GM12878 (cell line): ENCODE results near the gene COL6A1.

Experiments
- BHLHE40 ChIP-seq, 2 experiments: fragments of 450-650 bp in 1 of 2; IDR thresholded peaks; 2 replicates each; pipeline ENCODE4 v1.6.1; 2011 to 2017; ENCODE audit warnings: low read depth in 2 of 2, borderline replicate concordance in 1 of 2, improper control_type of control experiment in 1 of 2, low read length in 1 of 2, mild to moderate bottlenecking in 1 of 2
- CTCF ChIP-seq, 3 experiments: IDR thresholded peaks in 2 of 3; conservative IDR thresholded peaks in 1 of 3; 2 replicates each; pipeline ENCODE4 v1.5.1; 2011; ENCODE audit warnings: low read depth in 3 of 3, low read length in 3 of 3, mild to moderate bottlenecking in 3 of 3, control low read depth in 2 of 3, moderate library complexity in 2 of 3, inconsistent platforms in 1 of 3, mixed read lengths in 1 of 3; ENCODE audit not compliant: control insufficient read depth in 2 of 3, insufficient read depth in 1 of 3; ENCODE audit errors: extremely low read depth in 1 of 3
- EP300 ChIP-seq, 2 experiments: fragments of 150-350 bp in 1 of 2; IDR thresholded peaks; 2 replicates each; pipeline ENCODE4 v1.6.1; 2011 to 2012; ENCODE audit warnings: low read depth in 2 of 2, low read length in 2 of 2, borderline replicate concordance in 1 of 2, improper control_type of control experiment in 1 of 2, inconsistent platforms in 1 of 2; ENCODE audit not compliant: control insufficient read depth in 1 of 2
- GATAD2B ChIP-seq: fragments of 450-650 bp; conservative IDR thresholded peaks from 2 replicates; pipeline ENCODE4 v1.6.1; 2017; ENCODE audit warnings: low read depth, mild to moderate bottlenecking, moderate library complexity
- HDAC6 ChIP-seq: fragments of 200-600 bp; sonication (generic); IDR thresholded peaks from one replicate; pipeline ENCODE4 v1.8.0; 2017; ENCODE audit warnings: antibody characterized with exemption; ENCODE audit not compliant: unreplicated experiment
- NR2C2 ChIP-seq: IDR thresholded peaks from 2 replicates; pipeline ENCODE4 v1.6.1; 2011; ENCODE audit warnings: borderline replicate concordance, low read depth; ENCODE audit not compliant: control insufficient read depth, insufficient read length
- PBX3 ChIP-seq: IDR thresholded peaks from 2 replicates; pipeline ENCODE4 v1.6.1; 2011; ENCODE audit warnings: mild to moderate bottlenecking, low read depth, low read length, moderate library complexity; ENCODE audit not compliant: insufficient replicate concordance
- PKNOX1 ChIP-seq: fragments of 450-650 bp; IDR thresholded peaks from 2 replicates; pipeline ENCODE4 v1.6.1; 2016; ENCODE audit warnings: mild to moderate bottlenecking
- POLR2A ChIP-seq: IDR thresholded peaks from 2 replicates; pipeline ENCODE4 v1.6.1; 2011; ENCODE audit warnings: low read depth, mild to moderate bottlenecking, low read length
- RAD51 ChIP-seq: fragments of 450-650 bp; IDR thresholded peaks from 2 replicates; pipeline ENCODE4 v1.6.1; 2016; ENCODE audit warnings: moderate library complexity, mild to moderate bottlenecking, inconsistent platforms
- REST ChIP-seq: IDR thresholded peaks from 2 replicates; pipeline ENCODE4 v1.6.1; 2012; ENCODE audit warnings: mild to moderate bottlenecking, low read depth, low read length
- SP1 ChIP-seq: IDR thresholded peaks from one replicate; pipeline ENCODE4 v1.6.1; 2011; ENCODE audit warnings: low read depth, low read length

GRCh38 chr21:45966791-45967394 lies 14.7 kb upstream of the COL6A1 start:
- TF ChIP-seq RAD51, result no peak
- no peak for TF ChIP-seq GATAD2B
- TF ChIP-seq HDAC6, result no peak
- no peak for TF ChIP-seq POLR2A
- TF ChIP-seq BHLHE40 (IDR thresholded peaks at IDR 0.05; ENCODE audit: borderline replicate concordance in 1 of 2, low read depth in 2 of 2, low read length in 1 of 2), result no peak
- no peak for TF ChIP-seq CTCF (IDR thresholded peaks at IDR 0.05 in 2 of 3, conservative IDR thresholded peaks at IDR 0.05 in 1 of 3; ENCODE audit: control insufficient read depth in 2 of 3, extremely low read depth in 1 of 3, insufficient read depth in 1 of 3, low read depth in 3 of 3, low read length in 3 of 3)
- no peak for TF ChIP-seq REST
- TF ChIP-seq EP300 (IDR thresholded peaks at IDR 0.05; ENCODE audit: borderline replicate concordance in 1 of 2, control insufficient read depth in 1 of 2, low read depth in 2 of 2, low read length in 2 of 2), result no peak
- no peak for TF ChIP-seq NR2C2
- TF ChIP-seq PBX3, result no peak
- TF ChIP-seq PKNOX1, result no peak
- no peak for TF ChIP-seq SP1
